ENCODE data around the gene RAMACL. TPM values are rescaled to one million over a fixed set of nuclear protein-coding genes. Genes with fewer than 3 reads are reported as not detected.

The RAMACL gene
- total and polyA plus RNA-seq, 10 donors: 0.23 to 6.9 (median 2.9) TPM

DNA sequence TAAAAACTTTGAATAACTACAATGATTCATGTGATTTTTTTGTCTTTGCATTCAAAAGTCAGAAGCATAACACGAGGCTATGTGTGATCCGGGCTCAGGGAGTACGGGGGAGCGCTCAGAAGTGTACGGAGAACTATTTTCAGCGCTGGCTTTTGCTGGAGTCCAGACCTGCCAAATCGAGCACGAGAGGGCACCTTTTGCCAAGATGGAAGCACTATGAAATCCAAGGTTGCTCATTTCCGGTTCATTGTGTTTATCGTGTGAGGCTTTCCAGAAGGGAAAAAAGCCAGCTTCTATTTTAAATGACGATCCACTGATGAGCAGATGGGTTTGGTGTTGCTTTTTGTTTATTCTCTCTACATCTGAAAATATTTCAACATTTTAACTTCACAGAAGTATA, 11.3 kb downstream of the RAMACL start:
- intact Hi-C loops (cut with DNase I; ENCODE audit: low total_unique reads): no loop called here
- WGBS, 5 donors: 70 to 92% (median 76%) methylated on average over 11 of the region's 11 CpGs
- DNase-seq: no peak

DNA sequence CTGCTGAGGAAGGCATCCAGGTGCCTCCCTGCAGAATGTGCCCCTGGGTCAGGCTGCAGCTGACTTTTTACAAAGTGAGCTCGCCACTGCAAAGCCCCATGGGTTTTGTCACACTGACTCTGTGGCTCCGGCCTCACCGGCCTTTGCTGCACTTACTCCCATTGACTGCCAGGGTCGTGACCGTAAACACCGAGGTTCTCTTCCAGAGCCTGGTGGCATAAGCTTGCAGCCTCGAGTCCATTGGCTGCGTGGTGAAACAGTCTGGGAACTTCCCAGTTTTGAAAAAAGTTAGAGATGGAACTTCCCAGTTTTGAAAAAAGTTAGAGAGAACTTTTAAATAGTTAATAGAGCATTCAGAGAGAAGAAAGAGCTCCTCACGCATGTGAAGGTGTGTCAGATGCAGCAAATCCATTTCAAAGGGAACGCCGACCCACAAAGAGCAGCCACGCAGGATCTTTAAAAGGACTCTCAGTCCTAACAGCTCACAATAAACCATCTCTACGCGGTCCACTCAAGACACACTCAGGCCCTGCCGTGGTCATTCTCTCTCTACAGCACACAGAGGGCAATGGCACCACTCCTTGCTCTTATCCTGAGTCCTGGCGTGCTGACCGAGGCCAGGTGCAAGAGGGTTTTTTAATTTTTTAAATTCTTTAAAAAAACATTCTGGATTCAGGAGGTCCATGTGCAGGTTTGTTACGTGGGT, 12.8 kb downstream of the RAMACL start:
- Histone ChIP-seq H3K27ac (no peak overlapping the region), H3K4me3 (no peak overlapping the region)
- WGBS, 5 donors: 82 to 86% (median 84%) methylated on average over 18 of the region's 18 CpGs

More for the DNA sequence above, 11.3 kb downstream of the RAMACL start:
- H3K9me3 ChIP-seq: peaks cover 0 to 19% (median 13%) of the 10 kb centered on the region in 8 donors
- H3K36me3 ChIP-seq: peaks cover 0 to 4% (median 0%) of the 10 kb centered on the region in 6 donors
- H3K27me3 ChIP-seq (replicated peaks in 1 of 7): no peaks in the 10 kb centered on the region
- TF ChIP-seq, protein P1, sequence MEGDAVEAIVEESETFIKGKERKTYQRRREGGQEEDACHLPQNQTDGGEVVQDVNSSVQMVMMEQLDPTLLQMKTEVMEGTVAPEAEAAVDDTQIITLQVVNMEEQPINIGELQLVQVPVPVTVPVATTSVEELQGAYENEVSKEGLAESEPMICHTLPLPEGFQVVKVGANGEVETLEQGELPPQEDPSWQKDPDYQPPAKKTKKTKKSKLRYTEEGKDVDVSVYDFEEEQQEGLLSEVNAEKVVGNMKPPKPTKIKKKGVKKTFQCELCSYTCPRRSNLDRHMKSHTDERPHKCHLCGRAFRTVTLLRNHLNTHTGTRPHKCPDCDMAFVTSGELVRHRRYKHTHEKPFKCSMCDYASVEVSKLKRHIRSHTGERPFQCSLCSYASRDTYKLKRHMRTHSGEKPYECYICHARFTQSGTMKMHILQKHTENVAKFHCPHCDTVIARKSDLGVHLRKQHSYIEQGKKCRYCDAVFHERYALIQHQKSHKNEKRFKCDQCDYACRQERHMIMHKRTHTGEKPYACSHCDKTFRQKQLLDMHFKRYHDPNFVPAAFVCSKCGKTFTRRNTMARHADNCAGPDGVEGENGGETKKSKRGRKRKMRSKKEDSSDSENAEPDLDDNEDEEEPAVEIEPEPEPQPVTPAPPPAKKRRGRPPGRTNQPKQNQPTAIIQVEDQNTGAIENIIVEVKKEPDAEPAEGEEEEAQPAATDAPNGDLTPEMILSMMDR (IDR thresholded peaks at IDR 0.05 in 8 of 11, conservative IDR thresholded peaks at IDR 0.05 in 3 of 11): no peak
- TF ChIP-seq POLR2A (IDR thresholded peaks at IDR 0.05) (no peak), POLR2AphosphoS5 (IDR thresholded peaks at IDR 0.05) (peak in 2 of 3 donors; percentile 36 to 60)
- H3K4me3 ChIP-seq: no peak overlapping the region
- H3K27ac ChIP-seq: peak overlapping the region in 7 of 8 donors; percentile 50 to 69 (median 62)
- peaks cover 0 to 25% (median 11%) of the 10 kb centered on the region in 6 donors for H3K4me1 ChIP-seq

DNA sequence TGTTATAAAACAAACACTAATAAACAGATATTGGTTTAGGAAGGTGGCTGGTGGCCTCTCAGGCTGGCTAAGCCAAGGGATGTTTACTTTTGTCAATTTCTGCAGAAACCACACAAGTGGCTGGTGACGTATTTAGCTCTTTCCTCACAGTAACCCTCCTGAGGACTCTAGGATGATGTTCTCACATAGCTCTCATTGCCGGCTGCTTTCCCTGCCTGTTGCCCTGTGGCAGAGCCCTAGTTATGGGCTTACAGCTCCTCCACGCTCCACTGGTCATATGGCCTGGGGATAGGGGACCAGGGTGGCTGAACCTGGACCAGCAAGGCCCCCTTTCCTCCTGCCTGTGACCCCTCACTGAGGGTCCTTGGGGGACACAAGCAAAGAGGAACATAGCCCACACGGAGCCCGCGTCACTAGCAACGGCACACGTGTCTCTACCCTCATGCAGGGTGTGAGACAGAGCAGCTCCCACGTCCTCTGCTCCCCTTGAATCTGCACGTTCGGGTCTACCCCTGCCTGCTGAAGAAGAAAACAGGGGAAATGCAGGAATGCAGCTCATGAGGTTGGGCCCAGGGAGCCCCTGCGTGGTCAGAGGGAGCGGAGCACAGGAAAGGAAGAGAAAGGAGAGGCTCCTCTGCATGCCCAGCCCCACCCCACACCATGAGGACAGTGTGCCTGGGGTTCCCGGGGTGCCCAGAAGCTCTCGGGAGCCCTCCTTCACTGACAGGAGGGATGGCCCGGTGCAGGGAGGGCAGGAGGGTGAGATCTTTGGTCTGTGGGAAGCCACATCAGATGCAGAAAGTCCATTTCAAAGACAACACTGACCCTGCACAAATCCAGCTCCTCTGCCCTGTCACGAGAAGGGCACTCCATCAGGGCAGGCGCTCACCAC, 13.9 kb downstream of the RAMACL start:
- H3K27me3 ChIP-seq (replicated peaks in 1 of 7): no peaks in the 10 kb centered on the region
- TF ChIP-seq POLR2A (IDR thresholded peaks at IDR 0.05) (no peak), POLR2AphosphoS5 (IDR thresholded peaks at IDR 0.05) (no peak)
- TF ChIP-seq, protein P1 (IDR thresholded peaks at IDR 0.05 in 8 of 11, conservative IDR thresholded peaks at IDR 0.05 in 3 of 11): no peak
- peaks cover 0 to 12% (median 0%) of the 10 kb centered on the region in 6 donors for H3K36me3 ChIP-seq
- H3K9me3 ChIP-seq: peaks cover 0 to 19% (median 13%) of the 10 kb centered on the region in 8 donors
- 68 to 80% (median 72%) methylated on average over 12 to 18 of the region's 18 CpGs for WGBS, 5 donors
- H3K4me3 ChIP-seq: no peak overlapping the region
- H3K27ac ChIP-seq: peak overlapping the region in 2 of 8 donors; percentile 3 to 39
- no peak for DNase-seq
- intact Hi-C loops (cut with DNase I; ENCODE audit: low total_unique reads): no loop called here
- H3K4me1 ChIP-seq: peaks cover 0 to 32% (median 11%) of the 10 kb centered on the region in 6 donors

More for the DNA sequence above, 12.8 kb downstream of the RAMACL start:
- TF ChIP-seq POLR2A (IDR thresholded peaks at IDR 0.05): no peak
- TF ChIP-seq, protein P1 (IDR thresholded peaks at IDR 0.05 in 8 of 11, conservative IDR thresholded peaks at IDR 0.05 in 3 of 11): no peak
- TF ChIP-seq POLR2AphosphoS5 (IDR thresholded peaks at IDR 0.05): no peak
- intact Hi-C loops (cut with DNase I; ENCODE audit: low total_unique reads): no loop called here
- peaks cover 0 to 19% (median 13%) of the 10 kb centered on the region in 8 donors for H3K9me3 ChIP-seq
- peaks cover 0 to 25% (median 11%) of the 10 kb centered on the region in 6 donors for H3K4me1 ChIP-seq
- no peaks in the 10 kb centered on the region for H3K27me3 ChIP-seq (replicated peaks in 1 of 7)
- H3K36me3 ChIP-seq: peaks cover 0 to 8% (median 0%) of the 10 kb centered on the region in 6 donors
- DNase-seq: no peak
